Measurements from ENCODE around the gene DHRS13. TPM values are rescaled to one million over a fixed set of nuclear protein-coding genes. Genes with fewer than 3 reads are reported as not detected.
"Not testable (repeated sequence)": the region's sequence is repeated elsewhere in the genome, so short reads cannot be mapped to it uniquely, and the experiment has no call there.

DHRS13 gene
- total RNA-seq, 2 experiments from 2014 or later, result 29.2 to 29.3 TPM

GRCh38 chr17:28855336-28855679 is 47.6 kb downstream of the DHRS13 start:
- Mint-ChIP-seq H3K4me1 (ENCODE audit: low read depth) (peaks cover 20% of the 10 kb centered on the region), H3K4me3 (peak overlapping the region; percentile 81), H3K36me3 (ENCODE audit: low read depth) (peaks cover 27% of the 10 kb centered on the region), H3K27ac (peak overlapping the region; percentile 87), H3K27me3 (ENCODE audit: low read depth) (no peaks in the 10 kb centered on the region), H3K9me3 (ENCODE audit: insufficient read depth) (no peaks in the 10 kb centered on the region)
- no peak for ATAC-seq
- POLR2A ChIA-PET, result no interaction called here
- DNase-seq, result no peak
- CTCF ChIA-PET, result interaction anchor here (1.0 to 1.3 kb wide), 3 partner anchors 92 to 129 kb away, joined by 3 to 5 read pairs (median 3); partner anchors contain the start of gene TLCD1

- DNase-seq (peak; percentile 91), ATAC-seq (peak; percentile 100)
- Mint-ChIP-seq H3K4me1 (ENCODE audit: low read depth) (peaks cover 20% of the 10 kb centered on the region), H3K4me3 (peak within 1 kb of the TSS; percentile 81), H3K9me3 (ENCODE audit: insufficient read depth) (no peaks in the 10 kb centered on the region), H3K36me3 (ENCODE audit: low read depth) (peaks cover 26% of the 10 kb centered on the region), H3K27me3 (ENCODE audit: low read depth) (no peaks in the 10 kb centered on the region), H3K27ac (peak within 1 kb of the TSS; percentile 87)
- ChIA-PET POLR2A (no interaction called here), CTCF (interaction anchor here (1.0 kb wide), 1 partner anchor 99 kb away, joined by 3 read pairs; no protein-coding TSS in a partner anchor)
Measured at GRCh38 chr17:28854457-28855335, 48.2 kb downstream of the DHRS13 start, which contains the start of gene ERAL1. ERAL1 (plus strand) TSS chr17:28855016; CDS start chr17:28855035, 19 bp downstream.

GRCh38 chr17:28853295-28853694 is 49.6 kb downstream of the DHRS13 start:
- DNase-seq (no peak), ATAC-seq (no peak)
- Mint-ChIP-seq H3K4me1 (ENCODE audit: low read depth) (peaks cover 24% of the 10 kb centered on the region), H3K27ac (no peak overlapping the region), H3K9me3 (ENCODE audit: insufficient read depth) (no peaks in the 10 kb centered on the region), H3K27me3 (ENCODE audit: low read depth) (no peaks in the 10 kb centered on the region), H3K4me3 (peak overlapping the region; percentile 28), H3K36me3 (ENCODE audit: low read depth) (peaks cover 16% of the 10 kb centered on the region)
- POLR2A ChIA-PET, result no interaction called here
- CTCF ChIA-PET, result interaction anchor here (0.7 kb wide), 1 partner anchor 103 kb away, joined by 3 read pairs; no protein-coding TSS in a partner anchor

GRCh38 chr17:28849281-28849680 is 53.6 kb downstream of the DHRS13 start:
- peaks cover 10% of the 10 kb centered on the region for H3K4me1 Mint-ChIP-seq (ENCODE audit: low read depth)
- CTCF ChIA-PET, result interaction anchor here (0.6 to 2.3 kb wide), 30 partner anchors 9 to 260 kb away, joined by 3 to 13 read pairs (median 4); partner anchors contain the start of genes DHRS13 and FLOT2
- H3K4me3 Mint-ChIP-seq, result no peak overlapping the region
- peak; percentile 32 for DNase-seq
- POLR2A ChIA-PET, result no interaction called here
- no peaks in the 10 kb centered on the region for H3K9me3 Mint-ChIP-seq (ENCODE audit: insufficient read depth)
- ATAC-seq, result peak; percentile 53
- H3K27ac Mint-ChIP-seq, result no peak overlapping the region
- no peaks in the 10 kb centered on the region for H3K36me3 Mint-ChIP-seq (ENCODE audit: low read depth)
- H3K27me3 Mint-ChIP-seq (ENCODE audit: low read depth), result no peaks in the 10 kb centered on the region

- ATAC-seq (peak; percentile 77), DNase-seq (peak; percentile 76)
- H3K27ac Mint-ChIP-seq; POLR2A ChIA-PET; H3K4me1 Mint-ChIP-seq (ENCODE audit: low read depth); H3K4me3 Mint-ChIP-seq; H3K27me3 Mint-ChIP-seq (ENCODE audit: low read depth); H3K36me3 Mint-ChIP-seq (ENCODE audit: low read depth); H3K9me3 Mint-ChIP-seq (ENCODE audit: insufficient read depth): not testable (repeated sequence)
- CTCF ChIA-PET, result interaction anchor here (0.6 to 2.3 kb wide), 28 partner anchors 10 to 259 kb away, joined by 3 to 13 read pairs (median 4); partner anchors contain the start of genes DHRS13 and FLOT2
Measured at GRCh38 chr17:28848667-28849066, 54.2 kb downstream of the DHRS13 start.

Small RNA genes lying within 50 kb of the gene (microRNA-seq; reads per million reads assigned to microRNA genes)
- not detected for gene MIR451B

Other genes with a start within 250 kb of the DHRS13 start
- 10 to 100 TPM; 51.7 to 54.5 TPM for gene SDF2, start 241.2 kb downstream of the DHRS13 start, total RNA-seq
- 10 to 100 TPM; 69.4 to 72.8 TPM for gene SUPT6H, start 240.9 kb downstream of the DHRS13 start, total RNA-seq
- gene PROCA1, start 191.2 kb downstream of the DHRS13 start, total RNA-seq, result 1 to 10 TPM; 5.3 to 6.1 TPM
- gene RAB34, start 185.2 kb downstream of the DHRS13 start, total RNA-seq, result 10 to 100 TPM in 1 of 2 experiments, 1 to 10 TPM in 1; 10.0 to 12.7 TPM
- 1,000 to 10,000 TPM; 1,988 to 2,040 TPM for gene RPL23A, start 183.1 kb downstream of the DHRS13 start, total RNA-seq
- 1 to 10 TPM; 2.8 to 3.0 TPM for gene TLCD1, start 176.8 kb downstream of the DHRS13 start, total RNA-seq
- gene NEK8, start 174.3 kb downstream of the DHRS13 start, total RNA-seq, result 1 to 10 TPM; 4.8 to 5.0 TPM
- gene TRAF4, start 159.1 kb downstream of the DHRS13 start, total RNA-seq, result 10 to 100 TPM; 66.0 to 78.4 TPM
- 10 to 100 TPM; 15.4 to 17.1 TPM for gene FAM222B, start 60.3 kb downstream of the DHRS13 start, total RNA-seq
- gene ERAL1, start 48.1 kb downstream of the DHRS13 start, total RNA-seq, result 10 to 100 TPM; 46.3 to 50.7 TPM
- 100 to 1,000 TPM; 197 to 198 TPM for gene FLOT2, start 5.3 kb downstream of the DHRS13 start, total RNA-seq
- gene PHF12, start 48.4 kb upstream of the DHRS13 start, total RNA-seq, result 10 to 100 TPM; 66.5 to 67.4 TPM
- gene SEZ6, start 103.0 kb upstream of the DHRS13 start, total RNA-seq, result not detected
- gene PIPOX, start 140.1 kb upstream of the DHRS13 start, total RNA-seq, result 1 to 10 TPM in 1 of 2 experiments, under 1 TPM in 1; 0.53 to 1.5 TPM

All from activated CD8-positive, alpha-beta T cell treated with anti-CD3 and anti-CD28 coated beads, Interleukin-2, amount 10 ng/mL, durations not matched to agents 7 days and 5 days (primary cell).